Mesenchymal stem cell (in vitro differentiated cells and primary cell): ENCODE results near the gene MAGEA8.
A peak's percentile ranks its signal among the peaks of the same experiment; 100 is the strongest.

Source experiments
- DNase-seq: peaks from one replicate; pipeline ENCODE4 v3.0.0-alpha.2; 2013
- H2AFZ ChIP-seq: one replicate; pipeline ENCODE4 v1.6.1; 2013; ENCODE audit warnings: low read depth, mild to moderate bottlenecking, control low read depth, inconsistent platforms, low read length, moderate library complexity
- H2AK5ac ChIP-seq: 2 replicates; pipeline ENCODE4 v1.6.1; 2013; ENCODE audit warnings: low read length, moderate library complexity, mild to moderate bottlenecking, inconsistent platforms; ENCODE audit not compliant: severe bottlenecking
- H2BK120ac ChIP-seq: one replicate; pipeline ENCODE4 v1.6.1; 2013; ENCODE audit warnings: low read depth, mild to moderate bottlenecking, inconsistent platforms, low read length, moderate library complexity
- H2BK12ac ChIP-seq, 2 experiments: one replicate each; pipeline ENCODE4 v1.6.1; 2013; ENCODE audit warnings: inconsistent platforms in 2 of 2, low read length in 2 of 2, mild to moderate bottlenecking in 2 of 2, moderate library complexity in 2 of 2, control low read depth in 1 of 2
- H2BK15ac ChIP-seq: one replicate; pipeline ENCODE4 v1.6.1; 2013; ENCODE audit warnings: mild to moderate bottlenecking, low read depth, inconsistent platforms; ENCODE audit not compliant: poor library complexity, severe bottlenecking
- H2BK5ac ChIP-seq: 2 replicates; pipeline ENCODE4 v1.6.1; 2013; ENCODE audit warnings: low read depth, mild to moderate bottlenecking, low read length, control low read depth, inconsistent platforms; ENCODE audit not compliant: poor library complexity, severe bottlenecking
- H3K14ac ChIP-seq, 2 experiments: one replicate each; pipeline ENCODE4 v1.6.1; 2013; ENCODE audit warnings: inconsistent platforms in 2 of 2, low read length in 2 of 2, control low read depth in 1 of 2, mild to moderate bottlenecking in 1 of 2, moderate library complexity in 1 of 2
- H3K18ac ChIP-seq, 2 experiments: one replicate each; pipeline ENCODE4 v1.6.1; 2013; ENCODE audit warnings: inconsistent platforms in 2 of 2, low read length in 2 of 2, control low read depth in 1 of 2, low read depth in 1 of 2, mild to moderate bottlenecking in 1 of 2
- H3K23ac ChIP-seq, 2 experiments: one replicate each; pipeline ENCODE4 v1.6.1; 2013; ENCODE audit warnings: inconsistent platforms in 2 of 2, low read length in 2 of 2, mild to moderate bottlenecking in 2 of 2, moderate library complexity in 2 of 2, control low read depth in 1 of 2
- H3K27ac ChIP-seq: 2 replicates; pipeline ENCODE4 v1.5.1; 2013; ENCODE audit warnings: mild to moderate bottlenecking, moderate library complexity, low read length, control low read depth, inconsistent platforms; ENCODE audit not compliant: poor library complexity, severe bottlenecking
- H3K27me3 ChIP-seq, 2 experiments: 2 replicates each; pipeline versions ENCODE4 v1.6.1 to v1.7.0; 2013; ENCODE audit warnings: low read length in 2 of 2, mild to moderate bottlenecking in 2 of 2, moderate library complexity in 2 of 2, control low read depth in 1 of 2, inconsistent platforms in 1 of 2; ENCODE audit not compliant: control insufficient read depth in 1 of 2, insufficient read depth in 1 of 2
- H3K36me3 ChIP-seq, 2 experiments: 2 replicates each; pipeline versions ENCODE4 v1.6.1 to v1.7.0; 2013; ENCODE audit warnings: low read length in 2 of 2, control low read depth in 1 of 2, inconsistent platforms in 1 of 2, low read depth in 1 of 2, mild to moderate bottlenecking in 1 of 2; ENCODE audit not compliant: insufficient read depth in 2 of 2, control insufficient read depth in 1 of 2
- H3K4ac ChIP-seq, 2 experiments: one replicate each; pipeline ENCODE4 v1.6.1; 2013; ENCODE audit warnings: inconsistent platforms in 2 of 2, low read length in 2 of 2, mild to moderate bottlenecking in 2 of 2, moderate library complexity in 2 of 2, control low read depth in 1 of 2, low read depth in 1 of 2
- H3K4me1 ChIP-seq: 2 replicates; pipeline ENCODE4 v1.6.1; 2013; ENCODE audit warnings: low read depth, low read length, control low read depth; ENCODE audit not compliant: control insufficient read depth, insufficient read depth
- H3K4me2 ChIP-seq: 2 replicates; pipeline ENCODE4 v1.6.1; 2013; ENCODE audit warnings: low read length, mild to moderate bottlenecking, inconsistent platforms; ENCODE audit not compliant: poor library complexity, severe bottlenecking
- H3K4me3 ChIP-seq, 2 experiments: 2 replicates each; pipeline versions ENCODE4 v1.5.1 to v1.7.0; 2013; ENCODE audit warnings: low read length in 2 of 2, mild to moderate bottlenecking in 2 of 2, control low read depth in 1 of 2, low read depth in 1 of 2; ENCODE audit not compliant: insufficient read depth in 1 of 2
- H3K79me1 ChIP-seq: replicated peaks from 2 replicates; pipeline ENCODE4 v1.6.1; 2013; ENCODE audit warnings: mild to moderate bottlenecking, control low read depth, low read length, inconsistent platforms; ENCODE audit not compliant: poor library complexity, severe bottlenecking
- H3K9ac ChIP-seq: 2 replicates; pipeline ENCODE4 v1.7.0; 2013; ENCODE audit warnings: mild to moderate bottlenecking, low read length, moderate library complexity
- H3K9me3 ChIP-seq: 2 replicates; pipeline ENCODE4 v1.7.0; 2013; ENCODE audit warnings: mild to moderate bottlenecking, low read length; ENCODE audit not compliant: control insufficient read depth
- H4K8ac ChIP-seq: one replicate; pipeline ENCODE4 v1.6.1; 2013; ENCODE audit warnings: inconsistent platforms, mild to moderate bottlenecking, low read length, moderate library complexity
- H4K91ac ChIP-seq: one replicate; pipeline ENCODE4 v1.6.1; 2013; ENCODE audit warnings: mild to moderate bottlenecking, low read length, inconsistent platforms
- WGBS: methylation state at CpG from one replicate; pipeline ENCODE4 v1.1.7; 2013; ENCODE audit warnings: mixed read lengths; 5-methylcytosine and 5-hydroxymethylcytosine counted together

The MAGEA8 gene

GRCh38 chrX:149870840-149871239, 10.1 kb upstream of the MAGEA8 start:
- no peak overlapping the region for H3K4ac ChIP-seq
- H3K36me3 ChIP-seq: no peaks in the 10 kb centered on the region
- no peak overlapping the region for H3K14ac ChIP-seq
- H2AFZ ChIP-seq: no peak overlapping the region
- no peak overlapping the region for H3K23ac ChIP-seq
- no peaks in the 10 kb centered on the region for H3K27me3 ChIP-seq
- H3K79me1 ChIP-seq: no peaks in the 10 kb centered on the region
- H3K4me2 ChIP-seq: no peak overlapping the region
- H4K91ac ChIP-seq: no peak overlapping the region
- no peak overlapping the region for H3K18ac ChIP-seq
- no peak for DNase-seq
- H2BK5ac ChIP-seq: no peak overlapping the region
- no peak overlapping the region for H2BK15ac ChIP-seq
- WGBS: 64% methylated on average over 2 of the region's 2 CpGs
- H3K9ac ChIP-seq: no peak overlapping the region
- no peak overlapping the region for H3K27ac ChIP-seq
- H3K4me3 ChIP-seq: no peak overlapping the region
- H3K9me3 ChIP-seq: no peaks in the 10 kb centered on the region
- no peak overlapping the region for H2BK120ac ChIP-seq
- no peak overlapping the region for H2BK12ac ChIP-seq
- H3K4me1 ChIP-seq: peaks cover 3% of the 10 kb centered on the region
- H2AK5ac ChIP-seq: no peak overlapping the region
- H4K8ac ChIP-seq: no peak overlapping the region

GRCh38 chrX:149871433-149871832, 9.6 kb upstream of the MAGEA8 start:
- H3K27ac ChIP-seq: no peak overlapping the region
- H3K14ac ChIP-seq: no peak overlapping the region
- no peak overlapping the region for H2BK5ac ChIP-seq
- H2BK120ac ChIP-seq: no peak overlapping the region
- H3K79me1 ChIP-seq: no peaks in the 10 kb centered on the region
- H3K4me1 ChIP-seq: peaks cover 3% of the 10 kb centered on the region
- H3K4ac ChIP-seq: no peak overlapping the region
- H4K91ac ChIP-seq: no peak overlapping the region
- DNase-seq: no peak
- no peak overlapping the region for H3K23ac ChIP-seq
- no CpG with 5 or more reads among the region's 2 CpGs for WGBS
- no peaks in the 10 kb centered on the region for H3K36me3 ChIP-seq
- no peak overlapping the region for H2BK12ac ChIP-seq
- H3K4me2 ChIP-seq: no peak overlapping the region
- H2AFZ ChIP-seq: no peak overlapping the region
- H3K4me3 ChIP-seq: no peak overlapping the region
- no peak overlapping the region for H3K18ac ChIP-seq
- H3K27me3 ChIP-seq: no peaks in the 10 kb centered on the region
- no peak overlapping the region for H2BK15ac ChIP-seq
- H2AK5ac ChIP-seq: no peak overlapping the region
- no peak overlapping the region for H3K9ac ChIP-seq
- no peaks in the 10 kb centered on the region for H3K9me3 ChIP-seq
- no peak overlapping the region for H4K8ac ChIP-seq

- no peak overlapping the region for H3K9ac ChIP-seq
- no peak overlapping the region for H3K14ac ChIP-seq
- no peak overlapping the region for H2BK120ac ChIP-seq
- H3K27ac ChIP-seq: no peak overlapping the region
- H4K91ac ChIP-seq: no peak overlapping the region
- no peak overlapping the region for H2BK12ac ChIP-seq
- peaks cover 3% of the 10 kb centered on the region for H3K4me1 ChIP-seq
- H3K79me1 ChIP-seq: no peaks in the 10 kb centered on the region
- no peak overlapping the region for H3K4me2 ChIP-seq
- H3K27me3 ChIP-seq: no peaks in the 10 kb centered on the region
- no peaks in the 10 kb centered on the region for H3K9me3 ChIP-seq
- H2BK5ac ChIP-seq: no peak overlapping the region
- WGBS: 45% methylated on average over 3 of the region's 3 CpGs
- no peaks in the 10 kb centered on the region for H3K36me3 ChIP-seq
- no peak overlapping the region for H2AFZ ChIP-seq
- H4K8ac ChIP-seq: no peak overlapping the region
- peak; percentile 0 for DNase-seq
- no peak overlapping the region for H3K4me3 ChIP-seq
- H2AK5ac ChIP-seq: no peak overlapping the region
- H3K23ac ChIP-seq: no peak overlapping the region
- no peak overlapping the region for H3K18ac ChIP-seq
- no peak overlapping the region for H3K4ac ChIP-seq
- H2BK15ac ChIP-seq: no peak overlapping the region
These were observed 9.0 kb upstream of the MAGEA8 start for GRCh38 chrX:149871940-149872339.

GRCh38 chrX:149877157-149877556, 3.8 kb upstream of the MAGEA8 start:
- no peak for DNase-seq
- no peak overlapping the region for H2BK15ac ChIP-seq
- no peak overlapping the region for H3K14ac ChIP-seq
- H4K91ac ChIP-seq: no peak overlapping the region
- H3K9me3 ChIP-seq: no peaks in the 10 kb centered on the region
- H3K27me3 ChIP-seq: no peaks in the 10 kb centered on the region
- no peak overlapping the region for H2AK5ac ChIP-seq
- no peak overlapping the region for H3K9ac ChIP-seq
- H3K4ac ChIP-seq: no peak overlapping the region
- no peak overlapping the region for H4K8ac ChIP-seq
- H3K4me3 ChIP-seq: no peak overlapping the region
- no peak overlapping the region for H2AFZ ChIP-seq
- H3K36me3 ChIP-seq: no peaks in the 10 kb centered on the region
- H3K18ac ChIP-seq: no peak overlapping the region
- no peak overlapping the region for H2BK12ac ChIP-seq
- WGBS: no CpG with 5 or more reads among the region's 1 CpG
- no peaks in the 10 kb centered on the region for H3K79me1 ChIP-seq
- no peaks in the 10 kb centered on the region for H3K4me1 ChIP-seq
- H3K27ac ChIP-seq: no peak overlapping the region
- no peak overlapping the region for H3K23ac ChIP-seq
- no peak overlapping the region for H3K4me2 ChIP-seq
- no peak overlapping the region for H2BK5ac ChIP-seq
- no peak overlapping the region for H2BK120ac ChIP-seq
